ENCODE results near the gene TMEM204.

Gene TMEM204

DNA sequence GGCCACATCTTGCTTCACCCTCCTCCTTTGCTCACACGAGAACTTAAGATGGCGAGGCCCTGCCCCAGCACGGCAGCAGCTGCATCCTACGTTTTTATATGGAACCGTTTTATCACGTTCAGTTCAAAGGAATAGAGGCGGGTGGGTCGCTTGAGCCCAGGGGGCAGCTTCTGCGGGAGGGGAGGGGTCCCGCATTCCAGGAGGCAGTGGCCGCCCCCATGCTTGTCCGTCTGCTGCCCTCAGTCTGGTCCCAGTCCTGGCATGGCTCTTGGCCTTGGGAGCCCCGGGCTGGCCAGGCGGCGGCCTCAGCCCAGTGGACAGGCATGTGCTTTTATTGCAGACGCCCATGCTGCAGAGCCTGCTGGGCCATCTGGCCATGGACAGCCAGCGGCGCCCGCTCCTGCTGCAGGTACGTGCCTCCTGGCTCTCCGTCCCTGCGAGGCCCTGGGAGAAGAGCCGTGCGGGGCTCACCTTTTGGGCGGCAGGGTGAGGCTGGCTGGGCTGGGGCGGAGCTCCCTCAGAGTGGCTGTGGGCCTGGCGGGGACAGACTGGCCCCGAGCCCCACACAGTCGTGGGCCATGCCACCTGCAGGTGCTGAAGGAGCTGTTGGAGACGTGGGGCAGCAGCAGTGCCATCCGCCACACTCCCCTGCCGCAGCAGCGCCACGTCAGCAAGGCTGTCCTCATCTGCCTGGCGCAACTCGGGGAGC is 33.6 kb upstream of the TMEM204 start:
- DNase-seq = no peak

DNA sequence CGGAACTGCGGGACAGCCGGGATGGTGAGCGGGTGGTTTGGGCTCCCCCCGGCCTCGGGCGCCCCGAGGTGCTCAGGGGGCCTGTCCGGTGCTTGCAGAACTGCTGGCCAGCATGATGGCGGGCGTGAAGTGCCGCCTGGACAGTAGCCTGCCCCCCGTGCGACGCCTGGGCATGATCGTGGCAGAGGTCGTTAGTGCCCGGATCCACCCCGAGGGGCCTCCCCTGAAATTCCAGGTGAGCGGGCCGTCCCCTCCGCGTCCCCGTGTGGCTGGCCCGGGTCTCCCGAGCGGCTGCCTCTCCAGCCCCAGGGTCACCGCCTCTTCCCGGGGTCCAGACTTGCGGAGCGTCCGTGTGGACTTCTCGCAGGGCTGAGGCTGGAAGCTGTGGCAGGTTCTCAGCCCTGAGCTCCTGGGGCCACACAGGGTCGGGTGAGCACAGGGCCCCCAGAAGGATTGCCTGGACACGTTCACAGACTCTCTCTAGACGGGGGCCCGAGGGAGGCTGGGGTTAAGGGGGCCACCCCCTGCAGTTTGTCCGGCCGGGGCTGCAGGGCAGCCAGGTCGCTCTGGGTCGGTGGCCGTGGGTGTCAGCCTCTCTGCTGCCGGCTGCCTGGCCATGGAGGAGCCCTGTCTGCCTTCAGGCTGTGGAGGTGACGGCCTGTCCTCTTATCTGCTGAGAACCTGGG is 32.9 kb upstream of the TMEM204 start:
- no peak for DNase-seq

DNA sequence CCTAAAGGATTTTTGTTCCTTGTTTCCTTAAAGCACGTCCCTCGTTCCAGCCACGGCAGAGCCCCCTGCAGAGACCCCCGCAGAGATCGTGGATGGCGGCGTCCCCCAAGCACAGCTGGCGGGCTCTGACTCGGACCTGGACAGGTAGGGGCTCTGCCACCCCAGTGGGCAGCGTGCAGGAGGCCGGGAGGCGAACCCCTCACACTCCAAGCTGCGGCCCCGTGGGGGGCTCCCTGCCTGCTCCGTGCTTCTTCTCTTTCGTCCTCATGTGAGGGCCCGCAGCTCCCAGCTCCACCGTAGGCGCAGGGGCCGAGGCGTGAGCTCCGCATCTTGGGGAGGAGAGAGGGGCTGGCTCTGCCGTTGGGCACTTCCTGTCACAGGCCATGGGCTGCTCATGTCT is 31.8 kb upstream of the TMEM204 start:
- DNase-seq = no peak

DNA sequence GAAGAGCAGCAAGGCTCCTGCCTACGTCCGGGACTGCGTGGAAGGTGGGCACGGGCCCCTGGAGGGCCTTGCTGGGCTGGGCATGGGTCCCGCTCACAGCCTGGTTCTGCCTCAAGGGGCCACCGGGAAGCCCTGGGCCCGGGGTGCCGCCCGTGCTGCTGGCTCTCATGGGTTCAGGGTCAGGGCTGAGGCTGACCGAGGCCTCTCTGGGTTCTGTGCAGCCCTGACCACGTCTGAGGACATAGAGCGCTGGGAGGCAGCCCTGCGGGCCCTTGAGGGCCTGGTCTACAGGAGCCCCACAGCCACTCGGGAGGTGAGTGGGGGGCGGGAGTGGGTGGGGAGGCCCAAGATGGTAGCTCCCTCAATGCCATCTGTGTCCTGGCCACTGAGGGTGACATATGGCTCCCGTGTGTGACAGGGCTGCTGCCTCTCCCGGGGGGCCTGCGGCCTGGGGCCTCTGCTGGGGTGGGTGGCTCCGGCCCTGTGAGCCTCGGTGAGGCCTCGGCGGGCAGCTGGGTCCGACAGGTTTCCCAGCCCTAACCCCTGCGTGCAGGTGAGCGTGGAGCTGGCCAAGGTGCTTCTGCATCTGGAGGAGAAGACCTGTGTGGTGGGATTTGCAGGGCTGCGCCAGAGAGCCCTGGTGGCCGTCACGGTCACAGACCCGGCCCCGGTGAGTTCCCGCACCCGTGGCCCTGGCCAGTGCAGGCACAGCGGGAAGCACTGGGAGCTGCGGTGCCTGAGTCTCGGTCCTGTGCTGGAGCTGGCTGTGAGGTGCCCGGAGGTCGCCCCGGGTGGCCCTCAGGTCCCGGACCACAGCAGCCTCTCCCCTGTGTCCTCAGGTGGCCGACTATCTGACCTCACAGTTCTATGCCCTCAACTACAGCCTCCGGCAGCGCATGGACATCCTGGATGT is 31.1 kb upstream of the TMEM204 start:
- DNase-seq = no peak

DNA sequence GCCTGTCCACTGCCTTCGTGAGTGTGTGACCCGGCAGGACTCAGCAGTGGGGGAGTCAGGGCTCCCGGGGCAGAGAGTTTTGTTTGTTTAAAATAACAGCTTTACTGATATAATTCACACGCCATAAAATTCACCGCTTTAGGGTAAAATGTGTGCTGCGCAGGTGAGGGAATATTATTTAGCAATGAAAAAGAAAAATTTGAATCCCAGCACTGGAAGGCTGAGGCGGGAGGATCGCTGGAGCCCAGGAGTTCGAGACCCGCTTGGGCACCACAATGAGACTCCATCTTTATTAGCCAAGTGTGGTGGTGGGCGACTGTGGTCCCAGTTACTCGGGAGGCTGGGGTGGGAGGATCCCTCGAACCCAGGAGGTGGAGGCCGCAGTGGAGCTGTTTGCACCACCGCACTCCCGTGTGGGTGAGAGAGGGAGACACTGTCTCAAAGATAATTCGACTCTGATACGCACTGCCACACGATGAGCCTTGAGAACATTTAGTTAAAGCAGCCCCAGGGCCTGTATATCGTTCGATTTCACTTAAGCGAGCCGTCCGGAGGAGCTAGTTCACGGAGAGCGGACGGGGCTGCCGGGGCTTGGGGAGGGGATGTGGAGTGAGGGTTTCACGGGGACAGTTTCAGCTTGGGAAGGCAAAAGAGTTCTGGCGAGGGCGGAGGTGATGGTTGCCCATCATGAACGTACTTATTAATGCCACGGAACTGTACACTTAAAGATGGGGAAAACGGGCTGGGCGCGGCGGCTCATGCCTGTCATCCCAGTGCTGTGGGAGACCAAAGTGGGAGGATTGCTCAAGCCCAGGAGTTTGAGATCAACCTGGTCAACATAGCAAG is 30.1 kb upstream of the TMEM204 start:
- no peak for DNase-seq

DNA sequence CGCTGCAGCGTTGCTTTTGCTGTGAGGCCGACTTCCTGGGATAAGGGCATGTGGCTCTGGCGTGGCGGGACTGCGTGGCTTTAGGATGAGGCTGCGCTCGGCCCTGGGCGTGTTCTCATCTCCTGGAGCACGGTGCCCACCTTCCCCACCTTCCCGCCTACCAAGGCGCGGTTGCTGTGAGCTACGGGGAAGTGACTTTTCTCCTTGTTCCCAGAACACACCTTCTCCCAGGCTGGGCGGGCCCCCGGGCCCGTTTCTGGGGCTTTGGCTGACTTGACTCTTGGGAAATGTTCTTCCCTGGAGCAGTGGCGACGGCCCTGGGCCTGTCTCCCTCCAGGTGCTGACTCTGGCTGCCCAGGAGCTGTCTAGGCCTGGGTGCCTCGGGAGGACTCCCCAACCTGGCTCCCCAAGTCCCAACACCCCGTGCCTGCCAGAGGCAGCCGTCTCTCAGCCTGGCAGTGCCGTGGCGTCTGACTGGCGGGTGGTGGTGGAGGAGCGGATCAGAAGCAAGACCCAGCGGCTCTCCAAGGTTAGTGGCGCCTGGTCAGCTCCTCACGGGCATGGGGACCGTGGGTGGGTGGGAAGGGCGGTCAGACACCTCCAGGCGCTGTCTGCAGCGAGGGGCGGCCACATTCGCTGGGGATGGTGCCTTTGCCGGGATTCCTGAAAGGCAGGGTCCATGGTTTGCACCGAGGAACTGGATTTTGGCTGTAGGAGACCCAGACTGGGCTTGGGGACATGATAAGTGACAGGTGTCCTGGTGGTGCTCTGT is 28.2 kb upstream of the TMEM204 start:
- DNase-seq = no peak

DNA sequence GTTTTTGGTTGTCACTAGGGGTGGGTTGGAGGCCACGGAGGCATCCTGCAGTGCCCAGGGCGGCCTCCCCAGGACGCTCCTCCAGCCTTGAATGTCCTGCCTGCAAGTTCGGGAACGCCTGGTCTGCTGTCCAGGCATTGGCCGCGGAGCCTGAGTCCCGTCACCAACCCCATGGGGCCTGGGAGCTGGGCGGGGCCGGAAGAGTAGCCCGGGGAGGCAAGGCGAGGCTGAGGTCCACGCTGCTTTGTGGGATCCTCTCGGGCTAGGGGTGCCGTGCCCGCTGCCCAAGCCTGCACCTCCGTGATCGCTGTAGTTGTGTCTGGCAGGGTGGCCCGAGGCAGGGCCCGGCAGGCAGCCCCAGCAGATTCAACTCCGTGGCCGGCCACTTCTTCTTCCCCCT is 27.6 kb upstream of the TMEM204 start:
- no peak for DNase-seq

DNA sequence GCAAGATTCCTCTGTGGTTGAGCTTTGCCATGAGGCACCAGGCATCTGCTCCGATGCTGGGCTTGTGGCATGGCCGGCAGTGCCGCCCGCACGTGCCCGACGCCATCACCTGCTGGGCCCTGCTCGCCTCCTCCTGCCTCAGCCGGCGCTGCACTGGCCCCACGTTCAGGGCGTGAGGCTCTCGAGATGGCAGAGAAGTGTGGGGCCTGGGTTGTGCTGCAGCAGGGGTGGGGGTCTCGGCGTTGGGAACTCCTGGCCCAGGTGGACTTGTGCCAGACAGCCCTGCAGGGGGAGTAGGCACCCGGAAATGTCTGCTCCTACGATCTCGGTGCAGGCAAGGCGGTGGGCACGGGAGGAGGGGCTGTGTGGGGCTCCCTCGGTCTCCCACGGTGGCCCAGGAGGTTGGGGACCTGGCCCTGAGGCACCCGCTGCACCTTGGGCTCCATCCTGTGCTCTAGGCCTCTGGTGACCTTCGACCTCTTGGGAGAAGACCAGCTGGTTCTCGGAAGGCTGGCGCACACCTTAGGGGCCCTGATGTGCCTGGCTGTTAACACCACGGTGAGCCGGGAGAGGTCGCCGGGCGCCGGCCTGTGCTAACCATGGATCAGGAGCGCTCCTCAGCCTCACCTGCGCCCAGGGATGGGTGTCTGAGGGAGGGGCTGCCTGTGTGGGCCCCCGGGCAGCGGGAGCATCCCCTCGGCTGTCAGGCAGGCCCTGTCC is 26.8 kb upstream of the TMEM204 start:
- DNase-seq = no peak

DNA sequence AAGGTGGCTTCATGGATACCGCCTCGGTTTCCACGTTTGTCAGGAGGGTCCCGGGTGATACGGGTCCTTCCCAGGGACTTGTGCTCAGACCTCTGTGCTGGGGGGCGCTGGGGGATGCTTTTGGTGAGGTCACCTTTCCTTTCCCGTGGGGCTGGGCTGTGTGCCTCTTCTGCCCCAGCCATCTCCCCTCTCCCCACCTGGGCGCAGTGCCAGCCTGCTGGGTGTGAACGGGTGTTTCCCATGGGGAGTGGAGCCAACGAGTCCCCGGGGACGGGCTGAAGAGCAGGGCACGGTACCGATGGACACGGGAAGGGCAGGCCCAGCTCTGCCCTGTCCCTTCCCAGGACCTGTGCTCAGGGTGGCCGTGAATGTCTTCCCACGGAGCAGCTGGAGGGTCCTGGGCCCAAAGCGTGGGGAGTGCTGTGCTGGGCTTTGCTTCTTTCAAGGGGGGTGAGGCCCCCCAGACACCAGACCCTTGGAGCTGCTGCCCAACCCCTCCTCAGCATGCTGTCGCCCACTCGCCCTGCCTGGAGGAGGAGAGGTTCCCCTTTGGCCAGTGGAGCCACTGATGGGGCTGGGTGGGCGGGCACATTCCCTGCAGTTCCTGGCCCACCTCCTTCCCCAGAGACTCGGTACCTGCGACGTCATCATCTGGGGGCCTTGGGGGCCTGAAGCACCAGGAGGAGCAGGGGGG is 24.8 kb upstream of the TMEM204 start:
- no peak for DNase-seq

DNA sequence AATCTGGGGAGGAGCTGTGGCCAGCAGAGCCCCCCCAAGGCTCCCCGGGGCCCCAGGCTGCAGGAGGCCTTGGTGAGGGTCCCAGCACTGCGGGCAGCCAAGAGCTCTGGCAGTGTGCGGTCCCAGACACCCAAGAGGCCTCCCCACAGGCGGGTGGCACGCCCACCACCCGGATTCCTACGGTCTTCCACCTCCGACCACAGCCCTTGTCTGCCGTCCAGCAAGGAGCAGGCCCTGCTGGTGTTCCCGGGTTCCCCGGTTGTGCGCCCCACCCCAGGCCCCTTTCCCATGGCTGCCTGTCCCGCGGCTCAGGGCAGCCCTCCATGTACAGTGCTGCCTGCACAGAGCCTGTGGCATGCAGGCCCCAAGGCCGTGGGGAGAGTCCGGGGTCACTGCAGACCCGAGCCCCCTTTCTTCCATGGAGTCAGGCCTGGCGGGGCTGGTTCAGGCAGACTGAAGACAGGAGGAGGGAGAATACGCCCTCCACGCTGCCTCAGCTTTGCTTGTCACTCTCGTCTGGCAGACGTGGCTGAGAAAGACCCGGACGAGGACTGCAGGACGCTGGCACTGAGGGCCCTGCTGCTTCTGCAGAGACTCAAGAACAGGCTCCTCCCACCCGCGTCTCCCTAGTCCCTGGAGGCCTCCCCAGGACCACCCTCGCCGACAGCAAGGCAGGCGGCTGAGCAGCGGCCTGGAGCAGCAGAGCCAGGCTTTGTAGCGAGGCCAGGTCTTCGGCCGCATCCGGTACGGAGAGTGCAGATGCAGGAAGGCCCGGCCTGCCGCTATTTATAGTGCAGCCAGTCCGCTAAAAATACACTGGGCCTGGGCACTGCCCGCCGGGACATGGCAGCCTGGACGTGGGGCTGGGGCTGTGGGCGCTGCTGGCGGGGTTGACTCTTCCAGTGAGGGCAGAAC is 23.9 kb upstream of the TMEM204 start:
- DNase-seq = no peak

DNA sequence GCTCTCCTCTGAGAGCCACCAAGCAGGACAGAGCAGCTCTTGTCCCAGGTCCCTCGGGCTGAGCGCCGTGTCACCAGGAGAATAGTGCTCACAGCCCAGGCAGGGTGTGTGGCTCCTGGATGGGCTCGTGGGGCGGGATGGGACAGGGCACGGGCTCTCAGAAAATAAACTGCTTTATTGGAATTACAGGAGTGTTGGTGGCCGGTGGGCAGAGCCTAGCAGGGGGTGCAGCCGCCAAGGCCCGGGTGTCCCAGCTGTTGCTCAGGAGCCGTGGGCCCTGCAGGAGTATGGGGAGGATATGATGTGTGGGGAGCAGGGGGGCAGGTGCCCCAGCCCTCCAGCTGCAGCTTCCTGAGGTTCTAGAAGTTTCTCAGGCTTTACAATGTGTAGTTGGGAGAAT is 23.2 kb upstream of the TMEM204 start:
- no peak for DNase-seq

DNA sequence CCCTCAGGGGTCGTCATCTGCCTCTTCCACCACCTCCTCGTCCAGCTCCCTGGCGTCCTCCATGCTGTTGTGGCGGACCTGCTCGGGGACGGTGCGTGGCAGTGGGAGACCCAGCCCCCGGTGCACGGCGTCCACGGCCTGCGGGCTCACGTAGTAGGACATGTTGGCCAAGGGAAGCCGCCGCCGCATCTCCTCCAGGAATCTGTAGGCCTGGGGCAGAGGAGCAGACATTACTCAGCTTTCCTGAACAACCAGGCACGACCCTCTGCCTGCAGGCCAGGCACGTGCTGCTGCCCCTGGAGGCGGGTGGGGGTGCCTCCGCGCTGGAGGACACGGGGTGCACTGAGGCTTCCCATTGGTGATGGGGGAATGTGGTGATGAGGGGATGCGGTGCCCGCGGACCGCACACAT is 22.5 kb upstream of the TMEM204 start:
- no peak for DNase-seq

DNA sequence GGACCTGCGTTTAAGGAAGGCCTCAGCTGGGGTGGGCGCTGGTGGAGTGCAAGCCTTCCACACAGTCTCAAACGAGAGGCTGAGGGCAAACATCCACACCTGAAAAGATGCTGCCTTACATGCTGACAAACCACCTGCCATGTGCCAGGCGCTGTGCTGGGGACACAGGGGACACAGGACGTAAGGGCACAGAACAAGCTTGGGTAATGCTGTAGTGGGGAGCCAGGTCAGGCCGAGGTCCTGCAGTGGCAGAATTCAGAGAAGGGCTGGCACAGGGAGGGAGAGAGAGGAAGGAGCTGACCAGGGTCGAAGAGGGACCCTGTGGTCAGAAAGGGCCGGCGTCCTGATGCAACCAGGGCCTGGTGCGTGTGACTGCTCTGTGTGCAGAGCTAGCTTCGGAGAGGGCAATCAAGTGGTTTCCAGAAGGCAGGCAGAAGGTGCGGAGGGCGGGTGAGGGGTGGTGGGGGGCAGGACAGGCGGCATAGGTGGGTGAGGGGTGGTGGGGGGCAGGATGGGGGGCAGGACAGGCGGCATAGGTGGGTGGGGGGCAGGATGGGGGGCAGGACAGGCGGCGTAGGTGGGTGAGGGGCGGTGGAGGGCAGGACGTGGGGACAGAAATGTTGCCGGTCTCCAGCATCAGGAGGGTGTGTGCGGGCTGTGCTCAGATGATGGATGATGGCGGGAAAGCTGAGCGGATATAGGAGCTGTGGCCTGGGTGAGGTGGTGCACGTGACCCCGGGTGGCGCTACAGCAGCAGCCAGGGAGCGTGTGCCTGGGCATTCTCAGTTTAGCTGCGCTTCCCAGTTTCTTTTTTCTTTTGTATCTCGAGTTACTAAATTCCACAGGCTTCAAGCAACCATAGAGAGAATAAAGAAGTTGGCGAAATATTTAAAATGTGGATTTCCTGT is 21.6 kb upstream of the TMEM204 start:
- DNase-seq = no peak

DNA sequence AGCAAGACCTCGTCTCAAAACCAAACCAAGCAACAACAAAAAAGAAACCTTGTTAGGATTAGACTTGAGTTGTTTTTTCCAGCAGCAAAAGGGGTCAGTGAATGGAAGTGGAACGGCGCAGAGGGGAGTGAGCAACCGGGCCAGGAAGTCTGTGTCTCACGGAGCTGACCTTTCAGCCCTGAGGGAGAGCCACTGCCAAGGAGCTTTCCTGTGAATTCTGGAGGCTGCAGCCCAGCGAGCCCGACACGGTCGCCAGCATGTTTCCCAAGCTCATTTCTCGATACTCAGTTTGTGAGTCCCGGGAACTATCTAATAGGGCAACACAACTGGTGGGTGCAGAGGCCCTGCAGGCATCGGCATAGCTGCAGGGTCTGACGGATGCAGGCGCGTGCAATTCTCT is 20.7 kb upstream of the TMEM204 start:
- no peak for DNase-seq

DNA sequence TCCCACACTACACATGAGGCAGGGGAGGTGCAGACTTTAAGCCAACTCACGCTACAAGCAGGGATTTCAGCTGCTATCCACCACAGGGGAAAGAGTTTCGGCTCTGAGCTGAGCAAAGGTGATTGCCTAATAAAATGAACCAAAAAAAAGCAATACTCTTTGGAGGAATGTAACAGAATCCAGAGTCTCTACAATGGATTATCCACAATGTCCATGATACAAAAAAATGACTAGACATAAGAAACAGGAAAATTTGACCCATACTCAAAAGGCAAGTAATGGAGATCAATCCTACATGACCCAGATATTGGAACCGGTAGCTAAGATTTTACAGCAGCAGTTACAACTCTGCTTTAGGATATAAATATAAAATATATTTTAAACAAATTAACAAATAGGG is 19.0 kb upstream of the TMEM204 start:
- no peak for DNase-seq

DNA sequence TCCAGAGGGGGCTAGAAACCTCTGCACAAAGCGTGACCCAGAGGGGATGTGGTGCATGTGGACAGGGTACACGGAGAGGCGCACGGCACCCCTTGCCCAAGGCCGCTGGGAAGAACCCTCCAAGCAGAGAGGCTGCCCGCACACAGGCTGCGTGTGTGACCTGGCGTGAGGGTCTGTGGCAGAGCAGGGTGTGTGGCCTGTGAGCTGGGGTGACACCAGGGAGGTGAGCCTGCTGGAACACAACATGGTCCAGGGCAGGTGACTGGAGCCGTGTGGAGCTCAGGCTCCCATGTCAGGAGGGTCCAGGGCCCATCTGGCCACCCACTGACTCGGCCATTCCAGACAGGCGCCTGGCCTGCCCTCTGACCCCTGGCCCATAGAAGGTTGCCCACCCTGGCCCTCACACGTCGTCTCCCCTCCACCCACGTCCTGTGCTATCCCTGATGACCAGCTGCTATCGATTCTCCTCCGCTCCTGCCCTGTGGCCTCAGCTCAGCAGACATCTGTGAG is 14.8 kb upstream of the TMEM204 start:
- DNase-seq = no peak

DNA sequence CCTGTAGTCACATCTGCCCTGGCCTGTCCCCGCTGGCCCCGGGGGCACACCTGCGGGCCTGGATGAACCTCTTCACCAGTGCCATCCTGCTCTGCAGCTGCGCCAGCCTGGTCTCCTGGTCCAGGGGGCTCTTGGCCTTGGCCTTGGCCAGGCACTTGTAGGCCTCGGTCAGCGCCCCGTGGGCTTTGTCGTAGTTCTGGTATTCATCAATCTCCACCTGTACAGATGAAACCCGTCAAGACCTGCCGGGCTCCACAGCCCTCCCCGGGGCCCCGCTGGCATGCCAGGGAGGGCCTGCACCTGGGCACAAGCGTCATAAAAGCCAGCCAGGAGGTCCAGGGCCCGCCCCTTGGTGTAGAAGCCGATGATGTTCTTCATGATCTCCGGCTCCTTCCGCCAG is 13.6 kb upstream of the TMEM204 start:
- DNase-seq = no peak

DNA sequence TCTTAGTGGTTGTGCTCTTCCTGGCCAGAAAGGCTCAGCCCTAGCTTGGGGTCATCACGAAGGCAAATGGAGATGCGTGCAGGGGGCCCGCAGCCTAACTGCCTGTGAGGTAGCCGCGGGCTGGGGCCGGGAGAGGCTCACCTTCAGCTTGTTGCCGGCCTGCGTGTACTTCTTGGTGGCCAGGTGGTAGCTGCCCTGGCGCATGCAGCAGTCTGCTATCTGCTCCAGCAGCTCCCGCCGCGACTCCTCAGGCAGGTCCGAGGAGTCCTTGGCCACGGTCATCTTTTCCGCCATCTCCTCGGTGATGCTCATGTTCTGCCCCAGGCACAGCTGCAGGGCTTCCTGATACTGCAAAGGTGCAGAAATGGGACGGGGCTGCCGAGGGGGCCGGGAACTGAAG is 13.0 kb upstream of the TMEM204 start:
- DNase-seq = no peak
